Fibroblast of pulmonary artery (primary cell): ENCODE results near the gene PGM2L1.
A peak's percentile ranks its signal among the peaks of the same experiment; 100 is the strongest.

Source experiments
- DNase-seq: peaks from one replicate; pipeline ENCODE4 v3.0.0-alpha.2; 2010; ENCODE audit warnings: low read depth
- H3K4me3 ChIP-seq: replicated peaks from 2 replicates; pipeline ENCODE4 v1.5.1; 2011; ENCODE audit warnings: low read depth, mild to moderate bottlenecking, control low read depth, low read length, moderate library complexity
- CTCF ChIP-seq: IDR thresholded peaks from 2 replicates; pipeline ENCODE4 v1.5.1; 2011; ENCODE audit warnings: mild to moderate bottlenecking, control low read depth, low read length, inconsistent platforms; ENCODE audit errors: missing control alignments

Gene PGM2L1

DNA sequence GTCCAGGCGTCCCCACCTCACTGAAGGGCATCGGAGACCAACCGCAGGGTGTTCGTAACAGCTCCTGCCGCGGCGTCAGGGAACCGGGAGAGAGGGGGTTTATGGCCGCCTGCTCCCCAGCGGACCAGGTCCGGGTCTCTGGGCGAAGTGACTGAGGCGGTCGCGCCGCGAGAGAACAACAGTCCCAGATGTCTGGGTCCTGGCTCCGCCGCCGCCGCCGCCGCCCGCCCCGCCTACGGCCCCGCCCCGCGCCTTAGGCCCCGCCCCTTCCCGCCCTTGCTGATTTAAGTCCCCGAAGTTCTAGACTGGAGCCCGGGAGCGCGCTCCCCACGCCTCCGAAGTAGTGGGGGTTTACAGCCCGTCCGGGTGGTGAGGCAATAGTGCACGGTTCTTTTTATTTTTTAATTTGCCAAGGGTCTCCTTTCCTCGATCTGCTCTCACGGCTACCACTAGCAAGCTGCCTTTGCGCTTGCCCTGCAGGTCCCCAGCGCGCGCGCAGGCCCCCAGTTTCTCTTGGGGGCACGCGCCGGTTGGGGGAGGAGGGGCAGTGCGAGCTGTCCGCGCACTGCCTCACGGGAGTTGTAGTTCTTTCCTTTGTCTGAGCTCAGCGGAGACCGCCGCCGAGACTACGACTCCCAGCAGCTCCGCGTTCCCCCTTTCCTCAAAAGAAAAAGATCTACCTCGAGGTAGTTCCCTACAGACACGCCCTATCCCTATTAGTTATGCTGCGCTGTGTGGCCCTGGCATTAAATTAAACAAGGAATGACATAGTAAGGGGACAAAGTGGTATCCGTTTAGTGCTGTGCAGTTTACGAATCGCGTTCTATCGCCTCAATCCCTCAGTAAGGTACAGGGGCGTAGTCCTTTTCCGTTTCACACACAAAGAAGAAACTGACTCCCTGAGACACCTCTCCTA, at the start of gene PGM2L1:
Gene PGM2L1 (minus strand): TSS at position 190 of the 916 bp plus-strand sequence. CDS start 272 bp downstream, outside the sequence.
- peak; percentile 94 for DNase-seq
- no peak for TF ChIP-seq CTCF
- H3K4me3 ChIP-seq = peak within 1 kb of the TSS; percentile 87

GRCh38 chr11:74447720-74448119, 49.5 kb upstream of the PGM2L1 start:
- TF ChIP-seq CTCF = no peak
- H3K4me3 ChIP-seq = no peak overlapping the region
- no peak for DNase-seq

GRCh38 chr11:74446532-74446938, 48.3 kb upstream of the PGM2L1 start:
- no peak for TF ChIP-seq CTCF
- DNase-seq = no peak
- H3K4me3 ChIP-seq = no peak overlapping the region

DNA sequence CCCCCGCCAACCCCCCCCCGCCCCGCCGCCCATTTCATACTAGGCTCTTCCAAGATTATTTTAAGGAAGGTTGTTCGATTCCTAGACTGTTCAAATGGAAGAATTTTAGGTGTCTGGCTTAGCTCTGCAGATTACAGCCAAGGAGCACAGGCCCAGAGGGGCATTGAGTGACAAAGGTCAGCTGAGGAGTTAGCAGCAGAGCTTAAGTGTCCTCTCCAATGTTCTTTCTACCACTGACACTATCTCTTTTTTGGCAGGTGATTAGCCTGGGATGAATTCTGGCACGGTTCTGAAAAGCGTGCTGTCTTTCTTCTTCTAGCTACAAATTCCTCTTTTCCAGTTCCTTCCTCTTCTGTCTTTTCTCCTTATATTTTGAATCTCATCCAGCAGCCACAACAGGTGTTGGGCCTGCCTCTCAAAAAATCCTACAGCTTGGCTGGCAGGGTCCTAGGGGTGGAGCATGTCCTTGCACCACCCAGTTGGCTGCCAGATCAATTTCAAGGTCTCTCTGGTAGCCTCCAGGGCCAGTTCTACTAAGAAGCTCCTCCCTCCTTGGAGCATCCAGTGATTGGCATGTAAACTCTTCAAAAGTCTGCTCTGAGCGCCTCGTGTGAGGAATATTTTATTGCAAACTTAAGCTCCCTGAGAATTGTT, 46.1 kb upstream of the PGM2L1 start:
- no peak for TF ChIP-seq CTCF
- H3K4me3 ChIP-seq = no peak overlapping the region
- DNase-seq = no peak

DNA sequence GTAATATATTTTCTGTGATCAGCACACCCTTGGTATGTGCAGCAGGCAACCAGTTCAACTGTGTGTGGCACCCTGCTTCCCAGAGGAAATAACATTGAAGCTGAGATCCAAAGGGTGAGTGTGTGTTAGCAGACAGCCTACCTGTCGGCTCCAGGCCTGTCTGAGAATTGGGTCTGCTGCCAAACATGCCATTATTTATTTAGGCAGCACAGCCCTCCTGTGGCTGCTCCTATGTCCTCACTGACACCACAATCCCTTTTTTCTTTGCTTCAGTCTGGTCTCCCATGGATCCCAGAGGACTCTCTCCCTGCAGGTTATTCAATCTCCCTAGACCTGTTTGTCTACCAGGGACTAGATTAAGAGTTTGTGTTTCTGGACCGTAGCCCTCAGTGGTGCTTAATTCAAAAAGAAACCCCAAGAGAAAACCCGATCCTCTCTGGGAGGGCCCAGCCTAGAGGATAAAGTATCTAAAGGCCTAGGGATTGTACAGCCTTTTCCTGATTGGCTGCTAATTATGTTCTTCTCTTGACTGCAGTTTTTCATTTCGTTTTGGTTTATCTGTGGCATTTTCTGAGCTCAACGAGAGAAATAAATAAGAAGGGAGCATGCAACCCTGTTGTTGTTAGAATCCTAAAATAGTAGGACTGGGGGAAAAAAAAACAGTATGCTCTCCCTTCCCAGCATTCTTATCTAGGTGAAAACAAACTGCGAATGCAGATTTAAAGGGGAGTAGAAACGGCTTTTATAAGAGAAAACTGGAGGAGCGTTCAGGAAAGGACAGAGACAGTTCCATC, 45.0 kb upstream of the PGM2L1 start:
- no peak overlapping the region for H3K4me3 ChIP-seq
- DNase-seq = peak; percentile 41
- TF ChIP-seq CTCF = peak; percentile 19

GRCh38 chr11:74442636-74443035, 44.4 kb upstream of the PGM2L1 start:
- peak; percentile 37 for DNase-seq
- no peak for TF ChIP-seq CTCF
- no peak overlapping the region for H3K4me3 ChIP-seq
